GM18502 (cell line): ENCODE measurements around the gene FADS1.

Source experiments
- ATAC-seq: cut with Tn5 transposase; IDR thresholded peaks from one replicate; pipeline ENCODE4 v1.9.1; 2021; ENCODE audit warnings: mild to moderate bottlenecking; ENCODE audit not compliant: unreplicated experiment, poor library complexity

FADS1 gene

GRCh38 chr11:61780581-61781162 lies 36.1 kb downstream of the FADS1 start:
- ATAC-seq: no peak

- no peak for ATAC-seq
Measured at GRCh38 chr11:61779666-61780525, 36.9 kb downstream of the FADS1 start.

GRCh38 chr11:61778920-61779650 lies 37.7 kb downstream of the FADS1 start:
- no peak for ATAC-seq

GRCh38 chr11:61778357-61778886 lies 38.4 kb downstream of the FADS1 start:
- ATAC-seq: no peak

GRCh38 chr11:61777234-61778090 lies 39.3 kb downstream of the FADS1 start:
- ATAC-seq: no peak

GRCh38 chr11:61776561-61777075 lies 40.2 kb downstream of the FADS1 start:
- ATAC-seq: no peak

GRCh38 chr11:61775606-61776554 lies 40.9 kb downstream of the FADS1 start:
- ATAC-seq: no peak

GRCh38 chr11:61775106-61775505 lies 41.7 kb downstream of the FADS1 start:
- no peak for ATAC-seq

- ATAC-seq: no peak
Measured at GRCh38 chr11:61774411-61774810, 42.4 kb downstream of the FADS1 start.

GRCh38 chr11:61773809-61774208 lies 43.0 kb downstream of the FADS1 start:
- ATAC-seq: no peak

GRCh38 chr11:61773356-61773755 lies 43.4 kb downstream of the FADS1 start:
- ATAC-seq: no peak

- ATAC-seq: no peak
Measured at GRCh38 chr11:61771985-61772455, 44.8 kb downstream of the FADS1 start.

- ATAC-seq: no peak
Measured at GRCh38 chr11:61771195-61771894, 45.5 kb downstream of the FADS1 start.

- ATAC-seq: no peak
Measured at GRCh38 chr11:61769946-61770683, 46.7 kb downstream of the FADS1 start.

- no peak for ATAC-seq
Measured at GRCh38 chr11:61769169-61769920, 47.5 kb downstream of the FADS1 start.

GRCh38 chr11:61768376-61769076 lies 48.3 kb downstream of the FADS1 start:
- ATAC-seq: no peak
